IPS-18c (cell line): Measurements from ENCODE around the gene AKT3.

Experiments used
- H3K4me3 ChIP-seq: 2 replicates; pipeline ENCODE4 v1.7.0; 2013; ENCODE audit warnings: low read depth, mild to moderate bottlenecking, low read length, moderate library complexity; ENCODE audit not compliant: insufficient read depth
- H3K9me3 ChIP-seq: one replicate; pipeline ENCODE4 v1.6.1; 2013; ENCODE audit warnings: mild to moderate bottlenecking, low read length, moderate library complexity; ENCODE audit not compliant: control insufficient read depth, insufficient read depth

The AKT3 gene

DNA sequence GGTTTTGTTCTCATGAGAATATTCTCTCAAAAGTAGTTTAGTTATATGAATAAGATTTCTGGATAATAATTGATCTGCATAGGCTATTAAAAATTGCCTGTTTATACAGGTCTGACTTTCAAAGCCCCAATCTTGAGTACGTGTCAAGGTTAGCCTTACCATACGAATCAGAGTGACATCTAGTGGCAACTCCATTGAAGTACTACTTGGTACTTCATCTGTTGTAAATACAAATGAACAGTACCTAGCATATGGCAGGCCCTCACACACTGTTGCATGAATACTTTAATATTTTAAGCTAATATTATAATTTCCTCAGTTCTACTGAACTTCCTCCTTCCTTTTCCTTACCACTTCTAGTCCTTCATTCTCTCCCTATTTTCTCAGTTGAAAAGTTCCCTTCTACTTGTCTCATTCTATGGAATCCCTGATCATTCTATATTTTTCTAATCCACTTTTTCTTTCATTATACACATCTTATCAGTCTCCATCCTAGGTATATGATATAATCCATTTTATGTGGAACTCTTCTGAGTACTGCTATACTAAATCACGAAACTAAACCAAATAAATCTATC is 101.2 kb downstream of the AKT3 start:
- Histone ChIP-seq H3K4me3 (no peak overlapping the region), H3K9me3 (no peaks in the 10 kb centered on the region)

DNA sequence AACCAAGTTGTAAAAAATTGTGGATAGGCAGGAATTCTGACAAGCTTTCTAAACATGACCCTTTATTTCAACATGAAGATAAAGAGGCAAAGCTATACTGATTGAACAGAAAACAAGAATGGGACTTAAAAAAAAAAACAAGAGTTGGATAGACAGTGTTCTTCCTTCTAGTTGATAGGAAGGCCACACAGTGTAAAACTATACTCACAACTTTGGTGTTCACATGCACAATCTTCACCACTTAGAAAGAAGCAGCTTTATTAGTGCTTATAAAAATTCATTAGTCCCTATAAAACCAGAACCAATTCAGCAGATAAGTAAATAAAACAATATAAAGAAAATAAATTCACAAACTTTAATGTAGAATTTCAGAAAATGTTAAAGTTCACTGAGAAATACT is 101.8 kb downstream of the AKT3 start:
- Histone ChIP-seq H3K9me3 (no peaks in the 10 kb centered on the region), H3K4me3 (no peak overlapping the region)

DNA sequence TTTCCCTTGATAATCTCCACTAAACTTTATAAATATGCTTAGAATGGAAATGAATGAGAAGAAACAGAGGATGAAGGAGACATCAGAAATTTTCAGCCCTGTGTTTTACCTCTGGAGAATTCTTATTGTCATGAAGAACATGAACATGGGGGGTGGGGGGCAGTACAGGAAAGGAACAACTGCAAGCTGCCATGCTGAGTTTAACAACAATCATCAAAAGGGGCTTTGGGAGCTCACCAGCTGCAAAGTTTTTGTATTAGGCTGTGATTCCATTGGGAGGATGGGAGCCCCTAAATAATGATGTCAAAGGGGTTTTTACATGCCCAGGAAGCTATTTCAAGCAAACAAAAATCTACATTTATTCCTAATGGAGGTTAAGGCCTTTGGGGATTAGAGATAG is 103.3 kb downstream of the AKT3 start:
- Histone ChIP-seq H3K9me3 (no peaks in the 10 kb centered on the region), H3K4me3 (no peak overlapping the region)

DNA sequence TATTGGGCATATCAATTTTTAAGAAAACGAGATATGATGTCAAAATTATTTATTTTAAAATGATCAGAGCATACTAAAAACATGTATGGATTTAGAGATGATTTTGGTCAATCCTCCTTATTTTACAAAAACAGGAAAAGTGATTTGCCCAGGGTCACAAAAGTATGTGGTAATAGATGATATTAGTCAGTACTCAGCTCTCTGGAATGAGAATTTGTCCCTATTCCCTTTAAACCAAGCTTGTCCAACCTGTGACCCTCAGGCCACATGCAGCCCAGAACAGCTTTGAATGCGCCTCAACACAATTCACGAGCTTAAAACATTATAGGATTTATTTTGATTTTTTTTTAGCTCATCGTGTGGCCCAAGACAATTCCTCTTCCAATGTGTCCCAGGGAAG is 104.7 kb downstream of the AKT3 start:
- Histone ChIP-seq H3K9me3 (no peaks in the 10 kb centered on the region), H3K4me3 (no peak overlapping the region)

DNA sequence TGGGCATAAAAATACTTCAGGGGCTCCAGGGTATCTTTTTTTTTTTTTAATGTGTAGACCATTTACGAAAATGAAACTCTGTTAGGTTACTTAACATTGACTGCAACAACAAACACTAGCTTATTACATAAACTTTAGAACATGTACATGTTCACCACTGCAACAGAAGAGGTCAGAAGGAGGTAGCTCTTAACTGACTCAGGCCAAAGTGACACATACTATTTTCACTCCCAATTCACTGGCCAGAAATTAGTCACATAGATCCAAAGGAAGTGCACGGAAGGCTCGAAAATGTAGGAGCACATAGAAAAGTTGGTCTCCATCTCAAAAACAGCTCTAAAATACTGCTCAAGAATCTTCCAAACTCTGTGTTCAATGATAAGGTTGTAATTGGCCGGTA is 107.2 kb downstream of the AKT3 start:
- Histone ChIP-seq H3K9me3 (no peaks in the 10 kb centered on the region), H3K4me3 (no peak overlapping the region)

DNA sequence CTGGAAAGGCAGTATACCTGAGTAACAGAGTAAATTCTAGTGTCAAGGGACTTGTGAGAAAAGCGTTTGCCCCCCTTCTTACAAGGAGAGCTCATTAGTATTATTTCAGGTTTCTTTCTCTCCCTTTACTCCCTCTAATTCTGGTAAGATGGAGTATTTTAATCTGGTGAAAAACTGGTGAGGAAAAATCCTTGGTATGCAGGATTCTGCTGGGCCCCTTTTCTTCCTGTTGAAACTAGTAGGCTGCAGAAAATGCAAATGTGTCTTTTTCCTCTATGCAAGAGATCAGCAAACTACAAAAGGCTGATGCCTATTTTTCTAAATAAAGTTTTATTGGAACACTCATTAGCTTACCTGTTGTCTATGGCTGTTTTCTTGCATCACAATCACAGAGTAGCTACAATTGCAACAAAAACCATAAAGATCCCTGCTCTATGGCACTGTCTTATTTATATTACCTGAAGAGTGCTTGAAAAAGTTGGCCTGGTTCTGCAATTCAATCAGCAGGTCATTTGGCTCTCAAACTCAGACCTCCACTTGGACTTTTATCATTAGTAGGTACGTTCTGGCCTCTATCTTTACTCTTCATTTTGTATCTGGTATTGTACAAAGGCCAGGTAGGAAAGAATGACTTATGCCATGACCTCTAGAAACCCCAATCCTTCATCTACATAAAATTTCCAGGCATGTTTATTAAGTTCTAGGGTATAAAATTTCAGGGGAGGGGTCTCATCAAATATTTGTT is 109.6 kb downstream of the AKT3 start:
- no peak overlapping the region for H3K4me3 ChIP-seq

DNA sequence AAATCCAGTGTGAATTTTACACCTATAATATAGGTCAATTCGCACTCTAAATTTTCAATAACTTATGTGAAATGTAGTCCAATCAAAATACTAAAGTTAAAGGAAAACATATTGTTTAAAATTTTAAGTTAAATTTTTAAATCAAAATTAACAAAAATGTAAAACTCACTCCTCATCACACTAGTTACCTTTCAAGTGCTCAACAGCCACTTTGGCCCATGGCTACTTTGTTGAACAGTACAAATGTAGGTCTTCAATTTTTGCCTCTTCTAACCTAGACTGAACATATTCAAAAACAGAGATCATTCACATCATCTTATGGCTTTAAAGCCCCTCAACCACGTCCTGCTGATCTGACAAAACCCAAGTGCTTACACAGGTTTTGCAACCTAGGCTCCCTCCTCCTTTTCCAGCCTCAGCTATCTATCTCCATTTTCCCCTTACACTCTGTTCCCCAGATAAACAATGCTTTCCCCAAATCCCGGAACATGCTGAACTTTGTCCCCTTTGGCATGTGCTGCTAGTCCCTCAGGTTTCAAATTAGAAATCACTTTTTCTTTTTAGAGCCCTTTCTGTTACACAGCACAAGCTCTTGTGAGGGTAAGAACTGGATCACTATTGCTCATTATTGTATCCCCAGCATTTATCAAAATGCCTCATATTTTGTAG is 110.6 kb downstream of the AKT3 start:
- H3K4me3 ChIP-seq = no peak overlapping the region

More for the DNA sequence above, 109.6 kb downstream of the AKT3 start:
- no peaks in the 10 kb centered on the region for H3K9me3 ChIP-seq

DNA sequence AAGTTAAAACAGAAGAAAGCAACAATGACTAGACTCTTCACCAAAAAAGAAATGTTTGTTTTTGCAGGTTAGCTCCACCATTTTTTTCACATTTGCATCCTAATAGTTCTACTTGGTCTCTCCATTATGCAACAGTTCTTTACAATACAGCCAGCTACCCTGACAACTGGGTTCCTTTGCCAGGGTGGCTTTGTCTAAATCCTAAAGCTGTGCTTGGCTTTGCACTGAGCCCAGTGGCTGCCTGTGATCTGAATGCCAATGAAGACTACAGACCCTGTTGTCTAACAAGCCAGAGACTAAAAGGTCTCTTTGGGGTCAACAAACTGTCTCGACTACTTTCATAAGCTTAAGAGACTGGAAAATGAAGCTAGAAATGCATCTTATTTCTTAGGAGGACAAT is 112.0 kb downstream of the AKT3 start:
- H3K9me3 ChIP-seq = no peaks in the 10 kb centered on the region
- no peak overlapping the region for H3K4me3 ChIP-seq

More for the DNA sequence above, 110.6 kb downstream of the AKT3 start:
- no peaks in the 10 kb centered on the region for H3K9me3 ChIP-seq

DNA sequence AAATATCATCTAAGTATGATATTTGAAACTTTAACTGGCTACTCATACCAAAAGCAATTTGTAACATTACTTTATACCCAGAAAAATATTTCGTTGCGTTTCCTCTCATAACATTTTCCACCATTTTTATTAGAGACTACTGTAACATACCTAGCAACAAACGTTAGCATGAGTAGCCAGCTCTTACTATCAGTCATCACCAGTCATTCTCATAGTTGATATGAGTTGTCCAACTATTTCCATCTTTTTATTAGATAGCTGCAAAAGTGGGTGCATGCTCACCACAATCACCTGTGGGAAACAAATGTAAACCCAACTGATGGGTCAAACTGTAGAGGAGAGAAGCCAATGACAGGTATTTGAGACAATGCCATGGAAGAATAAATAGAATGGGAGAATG is 114.6 kb downstream of the AKT3 start:
- Histone ChIP-seq H3K4me3 (no peak overlapping the region), H3K9me3 (no peaks in the 10 kb centered on the region)

DNA sequence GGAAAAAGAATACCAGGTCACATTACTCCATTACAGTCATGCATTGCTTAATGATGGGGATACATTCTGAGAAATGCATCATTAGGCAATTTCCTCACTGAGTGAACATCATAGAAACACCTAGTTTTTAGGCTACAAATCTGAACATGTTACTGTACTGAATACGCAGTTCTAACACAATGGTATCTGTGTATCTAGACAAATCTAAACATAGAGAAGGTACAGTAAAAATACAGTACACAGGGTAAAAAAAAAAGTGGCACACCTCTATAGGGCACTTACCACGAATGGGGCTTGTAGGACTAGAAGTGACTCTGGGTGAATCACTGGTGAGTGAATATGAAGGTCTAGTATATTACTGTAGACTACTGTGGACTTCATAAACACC is 115.7 kb downstream of the AKT3 start:
- Histone ChIP-seq H3K9me3 (no peaks in the 10 kb centered on the region), H3K4me3 (no peak overlapping the region)

DNA sequence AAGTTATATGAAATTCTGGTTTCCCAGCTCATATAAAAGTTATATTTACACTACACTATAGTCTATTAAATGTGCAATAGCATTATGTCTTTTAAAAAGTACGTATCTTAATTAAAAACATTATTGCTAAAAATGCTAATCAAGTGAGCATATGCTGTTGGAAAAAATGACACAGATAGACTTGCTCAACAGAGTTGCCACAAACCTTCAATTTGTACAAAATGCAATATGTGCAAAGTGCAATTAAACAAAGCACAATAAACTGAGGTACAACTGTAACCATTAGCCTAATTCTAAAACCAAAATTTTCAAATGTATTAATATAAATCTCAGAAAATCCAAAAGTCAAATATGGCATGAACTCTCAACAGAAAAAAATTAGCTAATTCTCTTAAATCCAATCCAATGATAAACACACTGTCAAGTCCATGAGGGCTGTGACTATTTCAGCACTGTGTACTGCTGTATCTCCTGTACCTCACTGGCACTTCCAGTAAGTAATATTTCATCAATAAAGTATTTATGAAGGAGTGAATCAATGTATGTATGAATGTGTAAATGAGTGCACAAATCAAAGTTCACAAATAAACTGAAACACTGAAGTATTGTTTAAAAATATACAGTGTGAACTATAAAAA is 116.3 kb downstream of the AKT3 start:
- H3K4me3 ChIP-seq = no peak overlapping the region
- H3K9me3 ChIP-seq = no peaks in the 10 kb centered on the region

DNA sequence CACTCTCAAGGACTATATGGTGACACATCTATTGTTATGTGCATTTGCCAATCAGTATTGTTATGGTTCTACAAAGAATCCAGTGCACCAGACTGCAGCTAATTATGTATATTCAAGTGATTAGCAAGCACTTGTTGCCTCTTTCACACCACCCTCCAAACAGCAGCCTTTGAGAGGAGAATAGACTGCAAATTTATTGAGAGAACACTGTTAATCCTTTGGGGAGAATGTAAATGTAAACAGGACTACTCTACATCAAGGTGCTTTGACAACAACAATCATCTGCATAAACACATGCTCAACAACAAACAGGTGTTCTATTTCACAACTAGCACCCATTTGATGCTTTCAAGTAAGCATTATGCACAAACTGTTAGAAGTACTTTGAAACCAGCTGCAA is 117.4 kb downstream of the AKT3 start:
- H3K9me3 ChIP-seq = no peaks in the 10 kb centered on the region
- no peak overlapping the region for H3K4me3 ChIP-seq

DNA sequence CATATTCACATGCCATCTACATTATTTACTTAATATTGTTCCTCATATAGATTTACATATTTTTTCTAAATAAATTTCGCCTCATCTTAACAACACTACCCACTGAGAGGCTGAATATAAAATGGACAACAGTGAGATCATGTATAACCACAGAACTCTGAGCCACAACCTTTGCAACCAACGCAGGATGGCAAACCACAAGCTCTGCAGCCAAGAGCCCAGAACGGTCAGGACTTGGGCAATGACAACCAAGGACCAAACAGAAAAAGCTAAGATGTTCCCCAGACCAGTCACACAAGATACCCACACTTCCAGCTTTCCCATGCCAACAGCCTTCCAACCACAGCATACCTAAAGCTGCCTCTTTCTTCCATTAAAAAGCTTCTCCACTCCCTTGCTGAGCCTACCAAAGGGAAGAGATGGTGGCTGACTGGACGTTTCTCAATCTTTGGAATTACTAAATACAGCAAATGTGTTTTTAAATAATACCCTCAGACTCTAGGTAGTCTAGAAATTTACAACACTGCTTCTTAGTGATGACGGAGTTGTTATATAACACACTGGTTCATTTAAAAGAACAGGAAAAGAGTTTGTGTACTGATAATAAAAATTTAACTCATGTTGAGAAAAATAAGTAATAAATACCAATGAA is 117.9 kb downstream of the AKT3 start:
- H3K4me3 ChIP-seq = no peak overlapping the region

DNA sequence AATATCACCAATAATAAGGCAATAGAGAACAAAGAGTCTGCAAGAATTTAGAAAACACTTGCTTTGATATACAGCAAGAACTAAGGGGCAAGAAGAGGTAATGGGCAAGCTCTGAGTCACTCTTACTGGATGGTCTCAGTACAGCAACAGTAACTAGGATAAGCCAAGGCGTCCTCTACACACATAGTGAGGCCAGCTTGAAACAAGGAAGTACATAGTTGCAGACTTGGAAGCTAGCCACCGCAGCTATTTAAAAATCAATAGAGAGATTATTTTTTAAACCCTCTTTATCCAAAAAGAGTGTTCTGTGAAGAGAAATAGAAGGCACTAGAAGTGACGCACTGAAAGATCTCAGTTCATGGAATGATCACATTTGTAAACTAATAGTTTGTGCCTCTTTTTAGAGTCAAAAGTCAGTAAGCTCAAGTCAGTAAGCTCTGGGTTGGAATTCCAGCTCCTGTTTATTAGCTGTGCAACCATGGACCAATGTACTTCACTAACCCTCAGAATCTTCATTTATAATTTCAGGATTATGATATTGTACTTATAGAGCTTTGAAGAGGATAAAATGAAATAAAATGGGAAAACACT is 118.6 kb downstream of the AKT3 start:
- H3K9me3 ChIP-seq = no peaks in the 10 kb centered on the region

More for the DNA sequence above, 117.9 kb downstream of the AKT3 start:
- H3K9me3 ChIP-seq = no peaks in the 10 kb centered on the region

DNA sequence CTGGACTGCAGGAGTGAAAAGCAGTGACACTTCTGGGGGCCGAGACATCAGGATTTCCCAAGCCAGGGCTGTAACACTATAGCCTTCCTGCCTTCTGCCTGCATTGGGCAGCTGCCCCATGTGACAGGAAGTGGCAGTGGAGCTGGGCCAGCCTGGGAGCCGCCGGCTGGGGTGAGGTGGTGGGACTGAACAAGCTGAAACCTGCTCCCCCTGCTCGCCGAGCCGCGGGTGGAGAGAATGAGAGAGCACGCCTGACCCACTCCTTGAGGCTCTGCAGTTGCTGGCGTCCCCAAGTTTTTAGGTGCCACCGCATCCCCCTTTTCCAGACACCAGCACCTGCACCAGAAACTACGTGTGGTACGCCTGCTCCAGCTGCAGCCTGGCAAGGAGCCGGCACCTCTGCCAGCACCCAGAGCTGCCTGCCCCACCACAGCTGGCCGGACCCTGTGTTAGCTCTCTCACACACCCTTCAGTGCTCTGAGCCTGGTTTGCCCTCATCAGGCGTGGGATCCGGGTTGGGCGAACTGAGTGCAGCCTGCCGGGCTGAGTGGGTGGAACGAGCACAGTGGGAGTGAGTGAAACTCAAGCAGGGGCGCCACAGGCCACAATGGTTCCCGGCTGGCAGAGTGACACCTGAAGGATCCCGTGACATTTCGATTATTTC is 119.4 kb downstream of the AKT3 start:
- no peak overlapping the region for H3K4me3 ChIP-seq
- H3K9me3 ChIP-seq = no peaks in the 10 kb centered on the region

More for the DNA sequence above, 118.6 kb downstream of the AKT3 start:
- H3K4me3 ChIP-seq = no peak overlapping the region

DNA sequence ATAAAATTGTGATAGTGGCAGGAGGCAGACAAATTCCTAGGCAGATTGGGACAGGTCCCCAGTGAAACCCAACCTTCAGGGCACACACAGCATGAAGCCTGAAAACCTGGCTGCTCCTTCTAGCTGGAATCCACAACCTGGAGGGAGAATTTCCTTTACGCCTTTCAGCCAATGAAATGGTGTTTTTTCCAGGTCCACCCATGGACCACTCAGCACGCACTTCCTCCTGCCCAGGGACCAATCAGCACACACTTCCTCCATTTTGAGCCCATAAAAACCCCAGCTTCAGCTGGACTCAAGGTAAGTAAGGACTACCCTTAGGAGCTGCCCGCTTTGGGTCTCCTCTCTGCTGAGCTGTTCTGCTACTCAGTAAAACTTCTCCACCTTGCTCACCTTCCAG is 120.1 kb downstream of the AKT3 start:
- no peaks in the 10 kb centered on the region for H3K9me3 ChIP-seq
- H3K4me3 ChIP-seq = no peak overlapping the region
